Measurements from ENCODE around the gene HSPA5.
"Not testable (repeated sequence)": the region's sequence is repeated elsewhere in the genome, so short reads cannot be mapped to it uniquely, and the experiment has no call there.

Gene HSPA5

GRCh38 chr9:125241863-125242739, 958 bp upstream of the HSPA5 start:
- no peak for DNase-seq

- DNase-seq, result no peak
Measured at GRCh38 chr9:125240649-125240999, 519 bp downstream of the HSPA5 start.

GRCh38 chr9:125239631-125240597, 1.2 kb downstream of the HSPA5 start:
- DNase-seq, result no peak

- DNase-seq, result no peak
Measured at GRCh38 chr9:125238915-125239446, 2.2 kb downstream of the HSPA5 start.

- DNase-seq, result no peak
Measured at GRCh38 chr9:125238127-125238914, 2.8 kb downstream of the HSPA5 start.

- DNase-seq, result not testable (repeated sequence)
Measured at GRCh38 chr9:125236520-125237159, 4.5 kb downstream of the HSPA5 start.

GRCh38 chr9:125235804-125236519, 5.2 kb downstream of the HSPA5 start:
- no peak for DNase-seq

- not testable (repeated sequence) for DNase-seq
Measured at GRCh38 chr9:125234099-125234498, 7.0 kb downstream of the HSPA5 start.

GRCh38 chr9:125233678-125234077, 7.5 kb downstream of the HSPA5 start:
- no peak for DNase-seq

GRCh38 chr9:125227761-125228160, 13.4 kb downstream of the HSPA5 start:
- no peak for DNase-seq

- not testable (repeated sequence) for DNase-seq
Measured at GRCh38 chr9:125224858-125225257, 16.3 kb downstream of the HSPA5 start.

- DNase-seq, result no peak
Measured at GRCh38 chr9:125218621-125219020, 22.5 kb downstream of the HSPA5 start.

GRCh38 chr9:125214186-125214585, 27.0 kb downstream of the HSPA5 start:
- no peak for DNase-seq

- no peak for DNase-seq
Measured at GRCh38 chr9:125204477-125204876, 36.7 kb downstream of the HSPA5 start.

- no peak for DNase-seq
Measured at GRCh38 chr9:125202846-125203618, 38.1 kb downstream of the HSPA5 start.

- DNase-seq, result peak; percentile 46
Measured at GRCh38 chr9:125200216-125201047, 40.7 kb downstream of the HSPA5 start, which contains the start of gene RABEPK. RABEPK (plus strand) TSS chr9:125200542; CDS start chr9:125203014, 2,472 bp downstream.

GRCh38 chr9:125195591-125195990, 45.6 kb downstream of the HSPA5 start:
- not testable (repeated sequence) for DNase-seq

- not testable (repeated sequence) for DNase-seq
Measured at GRCh38 chr9:125194466-125194865, 46.7 kb downstream of the HSPA5 start.

- no peak for DNase-seq
Measured at GRCh38 chr9:125190361-125190801, 50.8 kb downstream of the HSPA5 start.
